Tibial artery (tissue), 4 donors: ENCODE data around the gene VWF.
"Not testable (repeated sequence)": the region's sequence is repeated elsewhere in the genome, so short reads cannot be mapped to it uniquely, and the experiment has no call there.

Experiments used
- DNase-seq, 2 donors: peaks; one replicate each; pipeline ENCODE4 v3.0.0-alpha.2; 2019
- H3K27ac ChIP-seq, 2 donors: fragments of 200-600 bp; sonication (generic) in 1 of 2; 1 replicate in 1 of 2; 2 replicates in 1 of 2; pipeline ENCODE4 v1.5.1; 2018 to 2019; ENCODE audit warnings: mild to moderate bottlenecking in 1 of 2
- H3K27me3 ChIP-seq, 2 donors: fragments of 200-600 bp; sonication (generic) in 1 of 2; one replicate each; pipeline versions ENCODE4 v1.5.1 to v1.6.0; 2016 to 2019
- H3K36me3 ChIP-seq, 3 donors: fragments of 200-600 bp; sonication (generic) in 2 of 3; one replicate each; pipeline ENCODE4 v1.5.1; 2016 to 2019; ENCODE audit warnings: mild to moderate bottlenecking in 2 of 3
- H3K4me1 ChIP-seq, 4 donors: fragments of 200-600 bp; sonication (generic) in 2 of 4; 1 replicate in 3 of 4; 2 replicates in 1 of 4; pipeline ENCODE4 v1.5.1; 2016 to 2019
- H3K4me3 ChIP-seq, 2 donors: fragments of 200-600 bp; sonication (generic) in 1 of 2; 1 replicate in 1 of 2; 2 replicates in 1 of 2; pipeline ENCODE4 v1.5.1; 2018 to 2019; ENCODE audit warnings: mild to moderate bottlenecking in 2 of 2
- H3K9me3 ChIP-seq, 3 donors: fragments of 200-600 bp; sonication (generic) in 1 of 3; one replicate each; pipeline ENCODE4 v1.5.1; 2016 to 2019
- intact Hi-C: fragments of 100-400 bp; cut with DNase I; formaldehyde crosslinking; loops from one replicate; pipeline ENCODE4 v1.15.0; 2023; ENCODE audit warnings: low total_unique reads
- TF ChIP-seq, protein P1 (sequence below), 2 experiments: fragments of 200-600 bp in 1 of 2; fragments of 450-650 bp in 1 of 2; IDR thresholded peaks; one replicate each; pipeline ENCODE4 v1.5.1; 2017 to 2019; ENCODE audit warnings: antibody characterized with exemption in 2 of 2, mild to moderate bottlenecking in 1 of 2, moderate library complexity in 1 of 2

VWF gene

DNA sequence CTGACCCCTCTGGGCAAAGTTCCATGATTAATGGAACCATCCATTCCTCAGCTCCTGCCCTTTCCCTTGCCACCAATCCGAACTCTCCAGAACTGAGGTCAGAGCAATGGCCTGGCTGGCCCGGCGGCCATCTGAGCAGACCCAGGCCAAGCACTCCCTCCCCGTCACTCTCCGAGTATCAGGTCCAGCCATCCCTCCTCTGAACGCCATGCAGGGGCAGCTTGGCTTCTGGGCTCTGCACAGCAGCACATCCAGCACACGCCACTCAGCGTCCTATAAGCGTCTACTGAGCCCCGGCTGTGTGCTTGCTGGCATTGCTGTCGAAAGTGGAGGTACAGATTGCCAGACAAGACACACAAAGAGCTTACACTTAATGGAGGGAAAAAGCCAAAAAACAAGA lies 34.3 kb upstream of the VWF start:
- H3K4me3 ChIP-seq, result no peak overlapping the region
- H3K27ac ChIP-seq, result no peak overlapping the region
- H3K4me1 ChIP-seq, result peaks cover 0 to 7% (median 0%) of the 10 kb centered on the region in 4 donors
- no peaks in the 10 kb centered on the region for H3K9me3 ChIP-seq
- H3K36me3 ChIP-seq, result no peaks in the 10 kb centered on the region
- no peak for DNase-seq
- TF ChIP-seq, protein P1, sequence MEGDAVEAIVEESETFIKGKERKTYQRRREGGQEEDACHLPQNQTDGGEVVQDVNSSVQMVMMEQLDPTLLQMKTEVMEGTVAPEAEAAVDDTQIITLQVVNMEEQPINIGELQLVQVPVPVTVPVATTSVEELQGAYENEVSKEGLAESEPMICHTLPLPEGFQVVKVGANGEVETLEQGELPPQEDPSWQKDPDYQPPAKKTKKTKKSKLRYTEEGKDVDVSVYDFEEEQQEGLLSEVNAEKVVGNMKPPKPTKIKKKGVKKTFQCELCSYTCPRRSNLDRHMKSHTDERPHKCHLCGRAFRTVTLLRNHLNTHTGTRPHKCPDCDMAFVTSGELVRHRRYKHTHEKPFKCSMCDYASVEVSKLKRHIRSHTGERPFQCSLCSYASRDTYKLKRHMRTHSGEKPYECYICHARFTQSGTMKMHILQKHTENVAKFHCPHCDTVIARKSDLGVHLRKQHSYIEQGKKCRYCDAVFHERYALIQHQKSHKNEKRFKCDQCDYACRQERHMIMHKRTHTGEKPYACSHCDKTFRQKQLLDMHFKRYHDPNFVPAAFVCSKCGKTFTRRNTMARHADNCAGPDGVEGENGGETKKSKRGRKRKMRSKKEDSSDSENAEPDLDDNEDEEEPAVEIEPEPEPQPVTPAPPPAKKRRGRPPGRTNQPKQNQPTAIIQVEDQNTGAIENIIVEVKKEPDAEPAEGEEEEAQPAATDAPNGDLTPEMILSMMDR (IDR thresholded peaks at IDR 0.05), result no peak
- intact Hi-C loops, result no loop called here
- H3K27me3 ChIP-seq, result no peaks in the 10 kb centered on the region

- Histone ChIP-seq H3K36me3 (no peaks in the 10 kb centered on the region), H3K4me3 (no peak overlapping the region), H3K4me1 (peaks cover 0 to 7% (median 0%) of the 10 kb centered on the region in 4 donors), H3K9me3 (no peaks in the 10 kb centered on the region), H3K27me3 (no peaks in the 10 kb centered on the region), H3K27ac (no peak overlapping the region)
- DNase-seq, result no peak
- intact Hi-C loops, result no loop called here
- TF ChIP-seq, protein P1 (IDR thresholded peaks at IDR 0.05), result no peak
Observed at GRCh38 chr12:6158255-6158654, 33.8 kb upstream of the VWF start.

DNA sequence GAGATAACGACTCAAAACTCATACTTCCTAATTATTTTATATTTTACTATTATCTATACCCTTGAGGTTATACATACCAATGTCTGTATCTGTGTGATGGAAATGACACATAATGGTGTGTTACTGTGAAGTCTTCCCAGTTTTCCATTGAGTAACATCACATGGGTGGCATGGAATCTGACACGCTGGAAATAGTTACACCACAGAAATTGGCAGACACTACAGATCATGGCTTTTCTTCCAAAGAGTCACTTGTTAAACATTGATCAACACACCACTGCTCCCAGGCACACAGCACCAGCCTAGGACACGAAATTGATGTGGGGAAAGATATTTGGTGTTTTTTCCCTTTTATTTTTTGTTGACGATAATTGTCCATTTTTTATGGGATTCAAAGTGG lies 33.0 kb upstream of the VWF start:
- Histone ChIP-seq H3K9me3 (no peaks in the 10 kb centered on the region), H3K4me1 (peaks cover 0 to 7% (median 0%) of the 10 kb centered on the region in 4 donors), H3K4me3 (no peak overlapping the region), H3K27me3 (no peaks in the 10 kb centered on the region), H3K27ac (no peak overlapping the region), H3K36me3 (no peaks in the 10 kb centered on the region)
- DNase-seq, result no peak
- TF ChIP-seq, protein P1 (IDR thresholded peaks at IDR 0.05), result no peak
- intact Hi-C loops, result no loop called here

DNA sequence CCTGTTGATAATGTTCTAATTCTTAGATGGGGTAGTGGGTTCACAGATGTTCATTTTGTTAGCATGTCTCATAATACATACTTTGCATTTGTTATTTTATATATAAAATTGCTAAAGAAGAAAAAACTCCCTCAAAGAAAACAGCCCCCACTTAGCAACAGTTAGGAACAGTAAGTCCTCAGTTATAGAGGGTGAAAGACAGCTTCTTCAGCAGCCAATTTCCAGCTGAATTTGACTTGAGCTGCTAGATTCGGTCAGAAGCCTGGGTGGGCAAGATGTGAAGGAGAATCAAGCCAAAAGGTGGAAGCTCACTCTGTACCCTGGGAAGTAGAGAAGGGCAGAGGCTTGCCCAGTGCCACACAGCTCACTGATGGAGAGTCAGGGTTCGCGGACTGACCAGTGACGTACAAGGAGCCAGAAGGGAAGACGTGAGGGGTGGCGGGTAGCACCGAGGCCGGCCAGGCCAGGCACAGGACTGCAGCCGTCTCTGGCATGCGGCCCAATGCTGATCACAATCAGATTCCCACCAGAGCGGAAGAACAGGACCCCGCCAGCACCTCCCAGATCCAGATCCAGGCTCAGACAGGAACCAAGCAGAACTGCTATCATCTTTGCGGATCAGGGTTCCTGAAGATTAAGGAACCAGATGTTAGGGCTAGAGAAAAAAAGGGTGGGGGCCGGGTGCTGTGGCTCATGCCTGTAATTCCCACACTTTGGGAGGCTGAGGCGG lies 30.4 kb upstream of the VWF start:
- Histone ChIP-seq H3K36me3 (no peaks in the 10 kb centered on the region), H3K27me3 (no peaks in the 10 kb centered on the region), H3K9me3 (no peaks in the 10 kb centered on the region), H3K4me1 (no peaks in the 10 kb centered on the region), H3K27ac (no peak overlapping the region), H3K4me3 (no peak overlapping the region)
- TF ChIP-seq, protein P1 (IDR thresholded peaks at IDR 0.05), result no peak
- peak; percentile 45 to 73 for DNase-seq
- intact Hi-C loops, result no loop called here

DNA sequence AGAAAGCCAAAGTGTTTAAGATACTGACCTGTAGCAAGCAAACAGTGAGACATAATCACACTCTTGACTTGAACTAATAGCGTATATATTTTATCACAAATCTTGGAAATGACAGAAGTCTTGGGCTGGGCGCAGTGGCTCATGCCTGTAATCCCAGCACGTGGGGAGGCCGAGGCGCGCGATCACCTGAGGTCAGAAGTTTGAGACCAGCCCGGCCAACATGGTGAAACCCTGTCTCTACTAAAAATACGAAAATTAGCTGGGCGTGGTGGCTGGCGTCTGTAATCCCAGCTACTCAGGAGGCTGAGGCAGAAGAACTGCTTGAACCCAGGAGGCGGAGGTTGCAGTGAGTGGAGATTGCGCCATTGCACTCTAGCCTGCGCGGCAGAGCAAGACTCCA lies 24.3 kb upstream of the VWF start:
- DNase-seq, H3K27me3 ChIP-seq, H3K4me3 ChIP-seq, intact Hi-C loops, H3K9me3 ChIP-seq, H3K36me3 ChIP-seq, H3K27ac ChIP-seq, H3K4me1 ChIP-seq: not testable (repeated sequence)

DNA sequence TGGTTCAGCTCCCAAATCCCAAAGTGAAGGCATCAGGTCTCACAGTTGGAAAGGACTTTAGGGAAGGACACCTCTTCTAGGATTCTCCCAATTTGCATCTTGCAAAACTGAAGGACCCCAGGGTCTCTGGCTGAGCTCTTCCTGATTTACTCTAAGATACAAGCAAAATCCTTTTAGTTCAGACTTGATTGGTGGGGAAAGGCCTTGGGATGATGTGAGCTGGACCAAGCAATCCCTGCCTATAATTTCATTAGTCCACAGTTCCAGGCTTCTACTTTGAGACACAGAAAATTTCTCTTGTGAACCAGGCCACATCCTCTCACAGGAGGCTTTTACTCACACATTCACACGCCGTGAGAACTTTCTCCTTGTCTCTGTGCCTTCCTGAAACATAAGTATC lies 23.6 kb upstream of the VWF start:
- H3K4me1 ChIP-seq, result no peaks in the 10 kb centered on the region
- TF ChIP-seq, protein P1 (IDR thresholded peaks at IDR 0.05), result no peak
- no peak overlapping the region for H3K4me3 ChIP-seq
- no peaks in the 10 kb centered on the region for H3K36me3 ChIP-seq
- H3K9me3 ChIP-seq, result no peaks in the 10 kb centered on the region
- no peaks in the 10 kb centered on the region for H3K27me3 ChIP-seq
- intact Hi-C loops, result no loop called here
- DNase-seq, result no peak
- H3K27ac ChIP-seq, result no peak overlapping the region
